WTC11 (cell line): Measurements from ENCODE around the gene CLMP. TPM values are rescaled to one million over a fixed set of nuclear protein-coding genes. Genes with fewer than 3 reads are reported as not detected.

Source experiments
- ATAC-seq: fragments of 200-7000 bp; cut with Tn5 transposase; 2 replicates; pipeline ENCODE4 v1.10.0; 2021; ENCODE audit warnings: mild to moderate bottlenecking, moderate library complexity
- CTCF ChIA-PET: fragments of 300-600 bp; sonication (Branson Sonifier 250); formaldehyde crosslinking; loops from one replicate; lab custom pipeline; 2021; ENCODE audit warnings: antibody characterized with exemption; lab: Charles Lee
- POLR2A ChIA-PET: fragments of 350-600 bp; sonication (Branson Sonifier 250); formaldehyde crosslinking; loops from one replicate; lab custom pipeline; 2021; ENCODE audit warnings: antibody characterized with exemption; lab: Charles Lee
- DNase-seq: peaks from one replicate; pipeline ENCODE4 v3.0.0; 2021; ENCODE audit warnings: low spot score
- H3K27ac Mint-ChIP-seq: 2 replicates; pipeline ENCODE4 v1.8.0; 2021; ENCODE audit warnings: mixed read lengths
- H3K27me3 Mint-ChIP-seq: 2 replicates; pipeline ENCODE4 v1.8.0; 2021; ENCODE audit warnings: low read depth, mild to moderate bottlenecking, moderate library complexity, mixed read lengths
- H3K36me3 Mint-ChIP-seq: 2 replicates; pipeline ENCODE4 v1.8.0; 2021; ENCODE audit warnings: mixed read lengths
- H3K4me1 Mint-ChIP-seq: 2 replicates; pipeline ENCODE4 v1.8.0; 2022; ENCODE audit warnings: mixed read lengths
- H3K4me3 Mint-ChIP-seq: 2 replicates; pipeline ENCODE4 v1.8.0; 2021; ENCODE audit warnings: mild to moderate bottlenecking, moderate library complexity, mixed read lengths
- H3K9me3 Mint-ChIP-seq: 2 replicates; pipeline ENCODE4 v1.8.0; 2021; ENCODE audit warnings: mixed read lengths
- ETV6 ChIP-seq: sonication (generic); formaldehyde crosslinking; IDR thresholded peaks from 2 replicates; pipeline ENCODE4 v1.8.1; 2022; ENCODE audit warnings: mild to moderate bottlenecking, missing genetic modification reagents
- FOXJ3 ChIP-seq: sonication (generic); formaldehyde crosslinking; IDR thresholded peaks from 2 replicates; pipeline ENCODE4 v1.9.0; 2021; ENCODE audit warnings: missing genetic modification reagents, mild to moderate bottlenecking, borderline replicate concordance
- FOXK1 ChIP-seq: sonication (generic); formaldehyde crosslinking; IDR thresholded peaks from 2 replicates; pipeline ENCODE4 v1.8.0; 2022; ENCODE audit warnings: mild to moderate bottlenecking, moderate library complexity, missing genetic modification reagents
- FOXP1 ChIP-seq: sonication (generic); formaldehyde crosslinking; IDR thresholded peaks from 2 replicates; pipeline ENCODE4 v1.8.0; 2022; ENCODE audit warnings: missing genetic modification reagents, mild to moderate bottlenecking, moderate library complexity, borderline replicate concordance
- NFYB ChIP-seq: sonication (generic); formaldehyde crosslinking; conservative IDR thresholded peaks from 2 replicates; pipeline ENCODE4 v1.8.0; 2022; ENCODE audit warnings: low read depth, missing genetic modification reagents
- NR3C1 ChIP-seq: sonication (generic); formaldehyde crosslinking; conservative IDR thresholded peaks from 2 replicates; pipeline ENCODE4 v1.8.1; 2023; ENCODE audit warnings: low read depth, mild to moderate bottlenecking, missing genetic modification reagents
- OVOL2 ChIP-seq: fragments of 250-450 bp; sonication (Bioruptor Pico); IDR thresholded peaks from 2 replicates; pipeline ENCODE4 v1.9.0; 2021; ENCODE audit warnings: mild to moderate bottlenecking, borderline replicate concordance
- RORB ChIP-seq: fragments of 250-450 bp; sonication (Bioruptor Pico); IDR thresholded peaks from 2 replicates; pipeline ENCODE4 v1.9.0; 2021; ENCODE audit warnings: mild to moderate bottlenecking
- SMAD3 ChIP-seq: sonication (generic); formaldehyde crosslinking; IDR thresholded peaks from 2 replicates; pipeline ENCODE4 v1.8.0; 2022; ENCODE audit warnings: missing genetic modification reagents, mild to moderate bottlenecking, borderline replicate concordance
- TEAD1 ChIP-seq: sonication (generic); formaldehyde crosslinking; IDR thresholded peaks from 2 replicates; pipeline ENCODE4 v1.8.0; 2022; ENCODE audit warnings: mild to moderate bottlenecking, missing genetic modification reagents
- ZBTB21 ChIP-seq: sonication (generic); formaldehyde crosslinking; IDR thresholded peaks from 2 replicates; pipeline ENCODE4 v1.8.1; 2023; ENCODE audit warnings: mild to moderate bottlenecking, missing genetic modification reagents, borderline replicate concordance
- ZNF121 ChIP-seq: sonication (generic); formaldehyde crosslinking; IDR thresholded peaks from 2 replicates; pipeline ENCODE4 v1.8.0; 2023; ENCODE audit warnings: missing genetic modification reagents
- ZNF396 ChIP-seq: fragments of 250-450 bp; sonication (Bioruptor Pico); IDR thresholded peaks from 2 replicates; pipeline ENCODE4 v1.8.0; 2021; ENCODE audit warnings: mild to moderate bottlenecking, moderate library complexity, borderline replicate concordance
- ZNF671 ChIP-seq: fragments of 250-450 bp; sonication (Bioruptor Pico); IDR thresholded peaks from 2 replicates; pipeline ENCODE4 v1.8.0; 2021; ENCODE audit warnings: mild to moderate bottlenecking
- total RNA-seq: library from RNA; stranded (reverse); gene quantifications from 3 replicates; pipeline ENCODE4 v1.2.3, GENCODE V29; 2021
- TF ChIP-seq, protein P1 (sequence below): sonication (generic); formaldehyde crosslinking; IDR thresholded peaks from 2 replicates; pipeline ENCODE4 v1.8.1; 2023; ENCODE audit warnings: mild to moderate bottlenecking, missing genetic modification reagents
- TF ChIP-seq, protein P2 (sequence below): fragments of 250-450 bp; sonication (Bioruptor Pico); IDR thresholded peaks from 2 replicates; pipeline ENCODE4 v1.9.0; 2021; ENCODE audit warnings: moderate library complexity, mild to moderate bottlenecking, inconsistent platforms, borderline replicate concordance
- TF ChIP-seq, protein P3 (sequence below): sonication (generic); formaldehyde crosslinking; conservative IDR thresholded peaks from 2 replicates; pipeline ENCODE4 v1.8.1; 2023; ENCODE audit warnings: mild to moderate bottlenecking, low read depth, missing genetic modification reagents, moderate library complexity
- TF ChIP-seq, protein P4 (sequence below): sonication (generic); formaldehyde crosslinking; IDR thresholded peaks from 2 replicates; pipeline ENCODE4 v1.8.1; 2023; ENCODE audit warnings: mild to moderate bottlenecking, moderate library complexity, missing genetic modification reagents
- TF ChIP-seq, protein P5 (sequence below): fragments of 250-450 bp; sonication (Bioruptor Pico); IDR thresholded peaks from 2 replicates; pipeline ENCODE4 v1.9.0; 2021; ENCODE audit warnings: mild to moderate bottlenecking, borderline replicate concordance

CLMP gene
- total RNA-seq, 1 experiment from 2014 or later, result 20.0 TPM

DNA sequence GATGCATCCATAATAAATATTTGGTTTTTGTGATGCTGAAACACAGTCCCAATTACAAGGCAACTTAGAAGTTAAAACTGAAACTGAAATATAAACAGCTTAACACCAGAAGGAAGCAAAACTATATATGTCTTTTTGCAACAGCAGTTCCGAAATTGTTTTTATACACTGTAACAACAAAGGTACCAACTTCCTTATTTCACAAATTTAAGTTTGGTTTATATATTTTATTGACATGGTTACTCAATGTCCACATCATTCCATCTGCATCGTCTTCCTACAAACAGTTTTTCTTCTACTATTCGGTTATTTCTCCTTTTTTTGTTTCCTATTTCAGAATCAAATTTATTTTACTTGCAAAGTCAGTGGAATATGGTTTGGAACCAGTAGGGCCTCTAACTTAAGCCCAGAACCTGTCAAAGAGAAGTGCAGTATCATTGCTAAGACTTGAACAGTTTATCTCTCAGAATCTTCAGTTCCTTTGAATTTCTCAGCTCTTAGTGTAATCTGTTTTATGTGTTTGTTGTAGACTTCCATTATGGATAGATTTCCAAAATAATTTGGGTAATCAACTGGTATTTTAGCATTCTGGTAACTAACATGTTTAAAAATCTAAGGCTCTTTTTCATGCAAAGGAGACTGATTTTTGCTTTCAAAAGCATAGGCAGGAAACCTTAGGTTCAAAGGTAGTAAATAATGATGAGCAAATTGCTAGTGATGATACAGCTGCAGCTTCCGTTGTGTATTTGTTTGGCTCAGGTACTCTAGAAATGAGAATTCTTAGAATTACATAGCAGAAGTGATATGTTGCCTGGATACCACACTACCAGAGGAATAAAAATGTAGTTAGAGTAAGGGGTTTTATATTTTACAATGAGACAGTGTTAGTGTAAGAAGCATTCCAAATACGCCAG, 124.9 kb downstream of the CLMP start:
- H3K36me3 Mint-ChIP-seq, result peaks cover 7% of the 10 kb centered on the region; the same call in 1 of the 2 replicates
- H3K27me3 Mint-ChIP-seq, result no peaks in the 10 kb centered on the region
- no peaks in the 10 kb centered on the region for H3K9me3 Mint-ChIP-seq
- H3K27ac Mint-ChIP-seq, result peak overlapping the region; percentile 66
- H3K4me1 Mint-ChIP-seq, result peaks cover 41% of the 10 kb centered on the region
- no peak for DNase-seq
- ChIA-PET CTCF (interaction anchor here (0.7 to 1.4 kb wide), 3 partner anchors 16 to 207 kb away, joined by 3 to 5 read pairs (median 4); no protein-coding TSS in a partner anchor), POLR2A (interaction anchor here (1.1 kb wide), 1 partner anchor 8 kb away, joined by 3 read pairs; the partner anchor contains the start of gene HSPA8)
- no peak for TF ChIP-seq RORB
- TF ChIP-seq NR3C1 (CRISPR knock-in tag), result no peak
- no peak for TF ChIP-seq NFYB (CRISPR knock-in tag)
- no peak for TF ChIP-seq FOXK1 (CRISPR knock-in tag)
- TF ChIP-seq ETV6, result no peak
- TF ChIP-seq, protein P1, sequence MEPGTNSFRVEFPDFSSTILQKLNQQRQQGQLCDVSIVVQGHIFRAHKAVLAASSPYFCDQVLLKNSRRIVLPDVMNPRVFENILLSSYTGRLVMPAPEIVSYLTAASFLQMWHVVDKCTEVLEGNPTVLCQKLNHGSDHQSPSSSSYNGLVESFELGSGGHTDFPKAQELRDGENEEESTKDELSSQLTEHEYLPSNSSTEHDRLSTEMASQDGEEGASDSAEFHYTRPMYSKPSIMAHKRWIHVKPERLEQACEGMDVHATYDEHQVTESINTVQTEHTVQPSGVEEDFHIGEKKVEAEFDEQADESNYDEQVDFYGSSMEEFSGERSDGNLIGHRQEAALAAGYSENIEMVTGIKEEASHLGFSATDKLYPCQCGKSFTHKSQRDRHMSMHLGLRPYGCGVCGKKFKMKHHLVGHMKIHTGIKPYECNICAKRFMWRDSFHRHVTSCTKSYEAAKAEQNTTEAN, result no peak
- TF ChIP-seq, protein P2, sequence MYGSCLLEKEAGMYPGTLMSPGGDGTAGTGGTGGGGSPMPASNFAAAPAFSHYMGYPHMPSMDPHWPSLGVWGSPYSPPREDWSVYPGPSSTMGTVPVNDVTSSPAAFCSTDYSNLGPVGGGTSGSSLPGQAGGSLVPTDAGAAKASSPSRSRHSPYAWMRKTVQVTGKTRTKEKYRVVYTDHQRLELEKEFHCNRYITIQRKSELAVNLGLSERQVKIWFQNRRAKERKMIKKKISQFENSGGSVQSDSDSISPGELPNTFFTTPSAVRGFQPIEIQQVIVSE (CRISPR knock-in tag), result no peak
- TF ChIP-seq FOXJ3 (CRISPR knock-in tag), result no peak
- no peak for TF ChIP-seq ZNF671 (CRISPR knock-in tag)
- no peak for TF ChIP-seq SMAD3 (CRISPR knock-in tag)
- TF ChIP-seq, protein P3, sequence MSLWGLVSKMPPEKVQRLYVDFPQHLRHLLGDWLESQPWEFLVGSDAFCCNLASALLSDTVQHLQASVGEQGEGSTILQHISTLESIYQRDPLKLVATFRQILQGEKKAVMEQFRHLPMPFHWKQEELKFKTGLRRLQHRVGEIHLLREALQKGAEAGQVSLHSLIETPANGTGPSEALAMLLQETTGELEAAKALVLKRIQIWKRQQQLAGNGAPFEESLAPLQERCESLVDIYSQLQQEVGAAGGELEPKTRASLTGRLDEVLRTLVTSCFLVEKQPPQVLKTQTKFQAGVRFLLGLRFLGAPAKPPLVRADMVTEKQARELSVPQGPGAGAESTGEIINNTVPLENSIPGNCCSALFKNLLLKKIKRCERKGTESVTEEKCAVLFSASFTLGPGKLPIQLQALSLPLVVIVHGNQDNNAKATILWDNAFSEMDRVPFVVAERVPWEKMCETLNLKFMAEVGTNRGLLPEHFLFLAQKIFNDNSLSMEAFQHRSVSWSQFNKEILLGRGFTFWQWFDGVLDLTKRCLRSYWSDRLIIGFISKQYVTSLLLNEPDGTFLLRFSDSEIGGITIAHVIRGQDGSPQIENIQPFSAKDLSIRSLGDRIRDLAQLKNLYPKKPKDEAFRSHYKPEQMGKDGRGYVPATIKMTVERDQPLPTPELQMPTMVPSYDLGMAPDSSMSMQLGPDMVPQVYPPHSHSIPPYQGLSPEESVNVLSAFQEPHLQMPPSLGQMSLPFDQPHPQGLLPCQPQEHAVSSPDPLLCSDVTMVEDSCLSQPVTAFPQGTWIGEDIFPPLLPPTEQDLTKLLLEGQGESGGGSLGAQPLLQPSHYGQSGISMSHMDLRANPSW (CRISPR knock-in tag), result no peak
- H3K4me3 Mint-ChIP-seq, result 0 out of 2 replicates have a peak overlapping the region, but pooled peaks have one; percentile 21
- ATAC-seq, result no peak

DNA sequence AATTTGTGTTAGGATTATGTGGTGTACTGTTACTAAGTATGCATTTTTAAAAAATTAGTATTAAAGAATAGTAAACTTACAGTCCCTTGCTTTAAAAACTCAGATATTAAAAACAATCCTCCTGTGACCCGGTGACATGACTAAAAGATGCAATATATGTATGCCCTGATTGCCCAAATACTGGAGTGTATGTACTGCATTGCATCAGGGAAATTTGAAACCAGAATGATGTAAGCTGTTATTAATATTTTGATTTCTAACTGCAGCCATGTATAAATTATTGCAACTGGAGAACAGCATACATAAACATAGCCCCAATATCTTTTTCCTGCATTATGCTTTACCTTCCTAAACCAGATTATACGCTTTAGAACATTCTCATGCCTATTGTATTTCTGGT, 129.4 kb downstream of the CLMP start:
- Mint-ChIP-seq H3K36me3 (peaks cover 15% of the 10 kb centered on the region), H3K27ac (peak overlapping the region; percentile 79), H3K4me3 (no peak overlapping the region), H3K27me3 (no peaks in the 10 kb centered on the region), H3K4me1 (peaks cover 40% of the 10 kb centered on the region), H3K9me3 (no peaks in the 10 kb centered on the region)
- ChIA-PET CTCF (interaction anchor here (1.0 kb wide), 1 partner anchor 38 kb away, joined by 3 read pairs; no protein-coding TSS in a partner anchor), POLR2A (no interaction called here)
- TF ChIP-seq ZBTB21 (CRISPR knock-in tag) (no peak), FOXJ3 (CRISPR knock-in tag) (no peak), ZNF396 (no peak), TEAD1 (CRISPR knock-in tag) (no peak), ZNF121 (CRISPR knock-in tag) (no peak), FOXP1 (no peak), OVOL2 (CRISPR knock-in tag) (no peak)
- TF ChIP-seq, protein P4, sequence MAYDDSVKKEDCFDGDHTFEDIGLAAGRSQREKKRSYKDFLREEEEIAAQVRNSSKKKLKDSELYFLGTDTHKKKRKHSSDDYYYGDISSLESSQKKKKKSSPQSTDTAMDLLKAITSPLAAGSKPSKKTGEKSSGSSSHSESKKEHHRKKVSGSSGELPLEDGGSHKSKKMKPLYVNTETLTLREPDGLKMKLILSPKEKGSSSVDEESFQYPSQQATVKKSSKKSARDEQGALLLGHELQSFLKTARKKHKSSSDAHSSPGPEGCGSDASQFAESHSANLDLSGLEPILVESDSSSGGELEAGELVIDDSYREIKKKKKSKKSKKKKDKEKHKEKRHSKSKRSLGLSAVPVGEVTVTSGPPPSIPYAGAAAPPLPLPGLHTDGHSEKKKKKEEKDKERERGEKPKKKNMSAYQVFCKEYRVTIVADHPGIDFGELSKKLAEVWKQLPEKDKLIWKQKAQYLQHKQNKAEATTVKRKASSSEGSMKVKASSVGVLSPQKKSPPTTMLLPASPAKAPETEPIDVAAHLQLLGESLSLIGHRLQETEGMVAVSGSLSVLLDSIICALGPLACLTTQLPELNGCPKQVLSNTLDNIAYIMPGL, result no peak
- TF ChIP-seq, protein P5, sequence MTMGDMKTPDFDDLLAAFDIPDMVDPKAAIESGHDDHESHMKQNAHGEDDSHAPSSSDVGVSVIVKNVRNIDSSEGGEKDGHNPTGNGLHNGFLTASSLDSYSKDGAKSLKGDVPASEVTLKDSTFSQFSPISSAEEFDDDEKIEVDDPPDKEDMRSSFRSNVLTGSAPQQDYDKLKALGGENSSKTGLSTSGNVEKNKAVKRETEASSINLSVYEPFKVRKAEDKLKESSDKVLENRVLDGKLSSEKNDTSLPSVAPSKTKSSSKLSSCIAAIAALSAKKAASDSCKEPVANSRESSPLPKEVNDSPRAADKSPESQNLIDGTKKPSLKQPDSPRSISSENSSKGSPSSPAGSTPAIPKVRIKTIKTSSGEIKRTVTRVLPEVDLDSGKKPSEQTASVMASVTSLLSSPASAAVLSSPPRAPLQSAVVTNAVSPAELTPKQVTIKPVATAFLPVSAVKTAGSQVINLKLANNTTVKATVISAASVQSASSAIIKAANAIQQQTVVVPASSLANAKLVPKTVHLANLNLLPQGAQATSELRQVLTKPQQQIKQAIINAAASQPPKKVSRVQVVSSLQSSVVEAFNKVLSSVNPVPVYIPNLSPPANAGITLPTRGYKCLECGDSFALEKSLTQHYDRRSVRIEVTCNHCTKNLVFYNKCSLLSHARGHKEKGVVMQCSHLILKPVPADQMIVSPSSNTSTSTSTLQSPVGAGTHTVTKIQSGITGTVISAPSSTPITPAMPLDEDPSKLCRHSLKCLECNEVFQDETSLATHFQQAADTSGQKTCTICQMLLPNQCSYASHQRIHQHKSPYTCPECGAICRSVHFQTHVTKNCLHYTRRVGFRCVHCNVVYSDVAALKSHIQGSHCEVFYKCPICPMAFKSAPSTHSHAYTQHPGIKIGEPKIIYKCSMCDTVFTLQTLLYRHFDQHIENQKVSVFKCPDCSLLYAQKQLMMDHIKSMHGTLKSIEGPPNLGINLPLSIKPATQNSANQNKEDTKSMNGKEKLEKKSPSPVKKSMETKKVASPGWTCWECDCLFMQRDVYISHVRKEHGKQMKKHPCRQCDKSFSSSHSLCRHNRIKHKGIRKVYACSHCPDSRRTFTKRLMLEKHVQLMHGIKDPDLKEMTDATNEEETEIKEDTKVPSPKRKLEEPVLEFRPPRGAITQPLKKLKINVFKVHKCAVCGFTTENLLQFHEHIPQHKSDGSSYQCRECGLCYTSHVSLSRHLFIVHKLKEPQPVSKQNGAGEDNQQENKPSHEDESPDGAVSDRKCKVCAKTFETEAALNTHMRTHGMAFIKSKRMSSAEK (CRISPR knock-in tag), result no peak
- DNase-seq (no peak), ATAC-seq (no peak)
